ENCODE measurements around the gene METTL16.

DNA sequence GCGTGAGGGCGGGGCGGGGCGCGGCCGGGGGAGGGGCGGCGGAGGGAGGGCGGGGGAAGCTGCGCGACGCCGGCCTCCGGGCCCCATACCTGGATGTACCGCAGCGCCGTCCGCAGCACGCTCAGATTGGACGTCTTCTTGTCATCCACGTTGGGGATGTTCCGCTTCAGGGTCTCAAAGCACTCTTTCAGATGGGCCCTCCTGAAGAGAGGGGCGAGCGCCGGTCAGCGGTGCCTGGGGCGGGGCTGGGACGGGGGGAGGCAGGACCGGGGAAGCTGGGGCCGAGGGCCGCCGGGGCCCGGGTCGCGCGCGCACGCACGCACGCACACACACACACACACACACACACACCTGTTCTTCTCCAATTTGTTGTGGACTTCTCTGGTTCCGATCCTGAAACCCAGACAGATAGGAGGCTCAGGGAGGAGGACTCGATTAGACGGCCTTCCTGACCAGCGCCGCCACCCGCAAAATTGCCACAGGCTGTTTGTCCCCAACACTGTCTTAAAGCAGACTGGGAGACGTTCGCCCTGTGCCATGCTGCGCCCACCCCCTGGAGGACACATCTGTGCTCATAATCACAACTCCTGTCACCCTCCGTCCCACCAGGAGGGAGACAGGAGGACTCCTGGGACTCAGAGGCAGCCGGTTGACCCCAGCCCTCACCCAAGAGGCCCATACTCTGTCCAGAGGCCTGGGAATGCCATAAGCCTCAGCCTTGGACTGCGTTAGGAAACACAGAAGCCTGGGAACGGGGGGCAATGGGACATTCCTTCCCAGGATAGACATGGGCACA is 117.5 kb downstream of the METTL16 start:
- TF ChIP-seq POLR2A (IDR thresholded peaks at IDR 0.05; ENCODE audit: low read depth, low read length): no peak
- no peak for TF ChIP-seq TAF1 (IDR thresholded peaks at IDR 0.05; ENCODE audit: borderline replicate concordance, low read depth, low read length)

Measured in GM12892 (cell line).